CD14-positive monocyte (primary cell): ENCODE results near the gene FAM180A. TPM values are rescaled to one million over a fixed set of nuclear protein-coding genes. Genes with fewer than 3 reads are reported as not detected.

Source experiments
- DNase-seq, 3 donors: peaks; one replicate each; pipeline ENCODE4 v3.0.0-alpha.2; 2011 to 2022
- H2AFZ ChIP-seq: 2 replicates; pipeline ENCODE4 v1.6.0; 2012; ENCODE audit warnings: mild to moderate bottlenecking, low read depth, low read length, inconsistent platforms; ENCODE audit not compliant: insufficient read depth, poor library complexity, severe bottlenecking
- H3K27ac ChIP-seq, 2 donors: 1 replicate in 1 of 2; 2 replicates in 1 of 2; pipeline ENCODE4 v1.5.1; 2012 to 2013; ENCODE audit warnings: low read length in 2 of 2, control low read depth in 1 of 2, inconsistent platforms in 1 of 2, low read depth in 1 of 2, mild to moderate bottlenecking in 1 of 2
- H3K27me3 ChIP-seq, 2 donors: one replicate each; pipeline versions ENCODE4 v1.6.0 to v1.6.1; 2011 to 2013; ENCODE audit warnings: low read length in 2 of 2; ENCODE audit not compliant: control insufficient read depth in 2 of 2, insufficient read depth in 2 of 2
- H3K36me3 ChIP-seq, 2 donors: replicated peaks in 1 of 2; 1 replicate in 1 of 2; 2 replicates in 1 of 2; pipeline versions ENCODE4 v1.5.1 to v1.6.1; 2012 to 2013; ENCODE audit warnings: low read length in 2 of 2, control low read depth in 1 of 2, inconsistent platforms in 1 of 2, mild to moderate bottlenecking in 1 of 2; ENCODE audit not compliant: insufficient read depth in 2 of 2, control insufficient read depth in 1 of 2
- H3K4me1 ChIP-seq, 2 donors: 1 replicate in 1 of 2; 2 replicates in 1 of 2; pipeline versions ENCODE4 v1.5.1 to v1.6.1; 2012 to 2013; ENCODE audit warnings: low read length in 2 of 2, control low read depth in 1 of 2, inconsistent platforms in 1 of 2, mild to moderate bottlenecking in 1 of 2, moderate library complexity in 1 of 2; ENCODE audit not compliant: insufficient read depth in 2 of 2, control insufficient read depth in 1 of 2
- H3K4me2 ChIP-seq: replicated peaks from 2 replicates; pipeline ENCODE3; 2012; ENCODE audit warnings: low read length, moderate library complexity, mild to moderate bottlenecking; ENCODE audit not compliant: poor library complexity, severe bottlenecking; ENCODE audit errors: extremely low read depth
- H3K4me3 ChIP-seq, 3 experiments: fragments of 200-600 bp in 1 of 3; sonication (generic) in 1 of 3; replicated peaks in 1 of 3; 1 replicate in 2 of 3; 2 replicates in 1 of 3; pipeline ENCODE4 v1.5.1; 2011 to 2013; ENCODE audit warnings: low read length in 3 of 3, mild to moderate bottlenecking in 3 of 3, control low read depth in 2 of 3, low read depth in 2 of 3, inconsistent platforms in 1 of 3, moderate library complexity in 1 of 3
- H3K79me2 ChIP-seq: 2 replicates; pipeline ENCODE4 v1.6.0; 2012; ENCODE audit warnings: mild to moderate bottlenecking, control low read depth, inconsistent platforms, low read length, moderate library complexity; ENCODE audit not compliant: insufficient read depth
- H3K9ac ChIP-seq: 2 replicates; pipeline ENCODE4 v1.6.0; 2017; ENCODE audit warnings: low read length, mild to moderate bottlenecking; ENCODE audit not compliant: insufficient read depth, poor library complexity, severe bottlenecking
- H3K9me3 ChIP-seq, 2 donors: replicated peaks in 1 of 2; 1 replicate in 1 of 2; 2 replicates in 1 of 2; pipeline versions ENCODE4 v1.5.1 to v1.6.1; 2012 to 2013; ENCODE audit warnings: low read length in 2 of 2, control low read depth in 1 of 2; ENCODE audit not compliant: control insufficient read depth in 1 of 2, insufficient read depth in 1 of 2
- H4K20me1 ChIP-seq: 2 replicates; pipeline ENCODE4 v1.6.0; 2012; ENCODE audit warnings: mild to moderate bottlenecking, low read length, control low read depth, moderate library complexity; ENCODE audit not compliant: insufficient read depth
- H3K27ac Mint-ChIP-seq, 7 donors: one replicate each; pipeline ENCODE4 v1.8.0; 2020; ENCODE audit warnings: mild to moderate bottlenecking in 7 of 7, mixed read lengths in 7 of 7, moderate library complexity in 6 of 7, inconsistent platforms in 2 of 7
- H3K27me3 Mint-ChIP-seq, 3 donors: one replicate each; pipeline ENCODE4 v1.8.0; 2021 to 2022; ENCODE audit warnings: low read depth in 3 of 3, mild to moderate bottlenecking in 3 of 3, mixed read lengths in 3 of 3, moderate library complexity in 3 of 3, inconsistent platforms in 1 of 3
- H3K36me3 Mint-ChIP-seq, 2 donors: one replicate each; pipeline ENCODE4 v1.8.0; 2020; ENCODE audit warnings: mixed read lengths in 2 of 2, inconsistent platforms in 1 of 2, mild to moderate bottlenecking in 1 of 2
- H3K4me1 Mint-ChIP-seq: one replicate; pipeline ENCODE4 v1.8.0; 2020; ENCODE audit warnings: mild to moderate bottlenecking, mixed read lengths
- H3K4me3 Mint-ChIP-seq, 2 donors: one replicate each; pipeline ENCODE4 v1.8.0; 2020; ENCODE audit warnings: mild to moderate bottlenecking in 2 of 2, mixed read lengths in 2 of 2, moderate library complexity in 1 of 2
- H3K9me3 Mint-ChIP-seq, 7 donors: one replicate each; pipeline ENCODE4 v1.8.0; 2020 to 2022; ENCODE audit warnings: mixed read lengths in 7 of 7, mild to moderate bottlenecking in 6 of 7, moderate library complexity in 6 of 7, inconsistent platforms in 2 of 7
- CTCF ChIP-seq: fragments of 200-600 bp; IDR thresholded peaks from one replicate; pipeline ENCODE4 v1.8.0; 2022; ENCODE audit warnings: antibody characterized with exemption, mild to moderate bottlenecking
- WGBS: methylation state at CpG from one replicate; pipeline ENCODE4 v1.1.5; 2013; ENCODE audit warnings: missing lambda C conversion rate; ENCODE audit not compliant: insufficient coverage; 5-methylcytosine and 5-hydroxymethylcytosine counted together
- intact Hi-C, 2 donors: fragments of 100-400 bp; cut with micrococcal nuclease; formaldehyde crosslinking; loops; one replicate each; pipeline versions ENCODE4 v1.15.0 to v1.15.1; 2023
- polyA plus RNA-seq, 3 donors: library from polyadenylated mRNA; depleted of rRNA in 1 of 3; unstranded in 2 of 3; stranded (reverse) in 1 of 3; fragments of 300-500 nt in 2 of 3; fragments of >200 nt in 1 of 3; fragmentation: Illumina TruSeq in 2 of 3; gene quantifications; 1 replicate in 2 of 3; 2 replicates in 1 of 3; pipeline ENCODE4 v1.2.3, GENCODE V29; 2012 to 2021

The FAM180A gene
- polyA plus RNA-seq, 3 donors, result not detected

GRCh38 chr7:135684699-135685098 is 63.9 kb downstream of the FAM180A start:
- WGBS, result 92% methylated on average over 2 of the region's 5 CpGs
- Histone ChIP-seq H3K4me3 (no peak overlapping the region), H3K9me3 (no peaks in the 10 kb centered on the region), H3K79me2 (no peaks in the 10 kb centered on the region), H4K20me1 (no peaks in the 10 kb centered on the region), H3K27ac (no peak overlapping the region), H2AFZ (no peak overlapping the region), H3K4me2 (no peak overlapping the region), H3K4me1 (no peaks in the 10 kb centered on the region), H3K27me3 (no peaks in the 10 kb centered on the region), H3K36me3 (peaks cover 2 to 19% of the 10 kb centered on the region in 2 donors), H3K9ac (no peak overlapping the region)
- Mint-ChIP-seq H3K4me1 (no peaks in the 10 kb centered on the region), H3K27me3 (no peaks in the 10 kb centered on the region), H3K27ac (no peak overlapping the region), H3K36me3 (peaks cover 16 to 28% of the 10 kb centered on the region in 2 donors), H3K4me3 (no peak overlapping the region), H3K9me3 (peaks cover 0 to 3% (median 0%) of the 10 kb centered on the region in 7 donors)
- no peak for TF ChIP-seq CTCF
- intact Hi-C loops, result no loop called here
- no peak for DNase-seq

GRCh38 chr7:135684136-135684535 is 64.5 kb downstream of the FAM180A start:
- Mint-ChIP-seq H3K9me3 (peaks cover 0 to 3% (median 0%) of the 10 kb centered on the region in 7 donors), H3K4me3 (no peak overlapping the region), H3K36me3 (peaks cover 16 to 26% of the 10 kb centered on the region in 2 donors), H3K27me3 (no peaks in the 10 kb centered on the region), H3K27ac (peak overlapping the region in 2 of 7 donors; percentile 33 to 43), H3K4me1 (no peaks in the 10 kb centered on the region)
- H2AFZ ChIP-seq, result no peak overlapping the region
- H3K9me3 ChIP-seq, result no peaks in the 10 kb centered on the region
- no peaks in the 10 kb centered on the region for H3K79me2 ChIP-seq
- H4K20me1 ChIP-seq, result no peaks in the 10 kb centered on the region
- H3K36me3 ChIP-seq, result peaks cover 2 to 24% of the 10 kb centered on the region in 2 donors
- no peak overlapping the region for H3K4me3 ChIP-seq
- WGBS, result 88% methylated on average over 2 of the region's 3 CpGs
- no peak overlapping the region for H3K9ac ChIP-seq
- DNase-seq, result no peak
- no peaks in the 10 kb centered on the region for H3K27me3 ChIP-seq
- TF ChIP-seq CTCF, result no peak
- H3K4me2 ChIP-seq, result no peak overlapping the region
- intact Hi-C loops, result no loop called here
- H3K4me1 ChIP-seq, result no peaks in the 10 kb centered on the region
- no peak overlapping the region for H3K27ac ChIP-seq
